RPMI7951 (cell line): ENCODE results near the gene MTTP. TPM values are rescaled to one million over a fixed set of nuclear protein-coding genes. Genes with fewer than 3 reads are reported as not detected.

Experiments used
- DNase-seq: peaks from one replicate; pipeline ENCODE4 v3.0.0-alpha.2; 2012; ENCODE audit warnings: low read depth
- total RNA-seq: library from RNA; depleted of rRNA; stranded (reverse); fragments of >200 nt; shearing (Covaris generic); gene quantifications from 2 replicates; pipeline ENCODE4 v1.2.3, GENCODE V29; 2014

The MTTP gene
- total RNA-seq, 1 experiment from 2014 or later = under 0.01 TPM

DNA sequence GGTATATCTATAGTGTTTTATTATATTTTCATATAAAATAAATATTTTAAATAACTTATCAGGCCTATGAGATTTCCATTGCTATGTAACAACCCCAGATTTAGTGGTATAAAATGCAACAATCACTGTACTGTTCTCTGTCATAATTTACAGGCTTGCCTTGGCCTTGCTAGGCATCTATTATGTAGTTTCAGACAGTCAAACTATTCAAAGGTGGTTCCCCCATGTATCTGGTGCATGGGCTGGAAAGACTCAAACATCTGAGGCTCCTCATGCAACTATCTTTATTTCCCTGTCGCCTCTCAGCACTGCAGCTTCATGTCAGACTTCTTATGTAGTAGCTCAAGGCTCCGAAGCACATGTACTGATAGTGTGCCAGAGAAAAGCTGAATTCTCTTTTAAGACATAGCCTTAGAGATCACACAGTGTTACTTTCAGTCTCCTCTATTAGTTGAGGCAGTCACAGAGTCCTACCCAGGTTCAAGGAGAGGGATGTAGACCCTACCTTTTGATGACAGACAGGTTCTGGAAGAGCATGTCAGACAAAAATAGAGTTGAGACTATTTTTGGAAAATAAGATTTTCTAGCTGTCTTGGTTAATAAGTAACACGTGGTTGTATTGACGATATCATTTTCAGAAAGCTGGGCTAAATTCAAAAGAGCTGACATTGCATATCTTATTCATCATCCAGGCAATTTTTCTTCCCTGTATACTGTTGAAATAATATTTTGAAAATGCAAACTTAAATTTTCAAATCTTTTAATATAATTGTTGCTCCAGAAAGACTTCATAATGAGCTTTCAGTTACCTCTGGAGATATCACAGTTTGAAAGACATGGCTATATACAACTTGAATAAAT, 19.4 kb downstream of the MTTP start:
- DNase-seq = no peak

DNA sequence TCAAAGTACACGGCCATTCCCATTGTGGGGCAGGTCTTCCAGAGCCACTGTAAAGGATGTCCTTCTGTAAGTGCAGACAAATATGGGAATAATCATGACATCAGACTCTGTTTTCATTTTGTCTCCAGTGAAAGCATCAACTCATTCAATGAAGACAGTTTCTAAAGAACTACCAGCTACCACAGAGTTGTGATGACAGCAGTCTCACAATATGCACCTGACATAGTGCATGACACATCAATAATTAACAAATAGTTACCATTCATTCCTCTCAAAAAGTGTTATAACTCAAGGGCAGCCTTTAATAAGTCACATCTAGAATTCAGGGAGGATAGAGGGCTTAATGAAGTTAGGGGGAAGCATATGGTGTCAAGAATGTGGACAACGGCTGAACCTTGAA, 20.2 kb downstream of the MTTP start:
- DNase-seq = no peak

DNA sequence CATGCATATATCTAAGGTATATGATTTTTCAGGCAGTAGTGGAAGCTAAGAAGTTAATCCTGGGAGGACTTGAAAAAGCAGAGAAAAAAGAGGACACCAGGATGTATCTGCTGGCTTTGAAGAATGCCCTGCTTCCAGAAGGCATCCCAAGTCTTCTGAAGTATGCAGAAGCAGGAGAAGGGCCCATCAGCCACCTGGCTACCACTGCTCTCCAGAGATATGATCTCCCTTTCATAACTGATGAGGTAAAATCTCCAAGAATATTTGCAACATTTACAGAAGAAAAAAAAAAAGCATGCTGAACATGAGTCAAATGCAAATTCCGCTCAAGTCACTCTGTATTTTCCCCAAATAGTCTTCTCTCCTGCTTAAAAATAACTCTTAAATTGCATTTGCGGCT, 32.1 kb downstream of the MTTP start:
- DNase-seq = no peak

DNA sequence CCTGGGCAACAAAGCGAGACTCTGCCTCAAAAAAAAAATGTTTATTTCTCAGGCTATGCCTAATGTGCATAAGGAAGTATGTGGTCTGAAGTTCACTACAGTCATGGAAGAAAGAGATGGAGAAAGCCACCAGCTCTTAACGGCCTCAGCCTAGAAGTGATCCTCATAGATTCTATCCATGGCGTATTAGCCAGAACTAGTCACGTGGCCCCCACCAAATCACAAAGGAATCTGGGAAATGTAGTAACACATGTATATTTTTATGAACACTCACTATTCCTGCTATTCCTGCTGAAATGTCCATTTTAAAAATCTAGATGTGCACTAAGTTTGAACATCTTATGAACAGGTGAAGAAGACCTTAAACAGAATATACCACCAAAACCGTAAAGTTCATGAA, 33.8 kb downstream of the MTTP start:
- DNase-seq = no peak

DNA sequence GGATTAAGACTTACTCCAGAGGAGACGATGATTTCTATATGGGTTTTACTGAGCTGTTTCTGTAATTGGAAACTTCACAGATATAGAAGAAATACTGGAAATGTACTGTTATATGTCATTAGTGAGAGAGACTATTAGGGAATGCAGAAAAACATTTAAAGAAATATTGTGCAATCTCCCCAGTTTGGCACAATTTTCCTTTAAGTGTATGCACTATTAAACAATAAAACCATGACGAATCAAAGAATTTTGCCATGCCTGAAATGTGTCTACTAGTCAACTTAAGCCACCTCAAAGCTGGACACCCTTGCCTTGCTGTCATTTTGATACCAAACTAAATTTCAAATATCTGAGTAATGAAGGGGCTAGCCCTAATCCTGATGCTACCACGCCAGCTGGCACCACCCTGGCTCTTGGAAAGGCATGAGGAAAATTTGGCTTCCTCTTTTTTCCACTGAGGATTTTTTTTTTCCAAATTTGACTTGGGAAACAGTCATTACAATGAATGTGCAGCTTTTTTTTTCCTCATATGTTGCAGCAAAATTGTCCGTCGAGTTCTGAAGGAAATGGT, 36.1 kb downstream of the MTTP start:
- DNase-seq = no peak

DNA sequence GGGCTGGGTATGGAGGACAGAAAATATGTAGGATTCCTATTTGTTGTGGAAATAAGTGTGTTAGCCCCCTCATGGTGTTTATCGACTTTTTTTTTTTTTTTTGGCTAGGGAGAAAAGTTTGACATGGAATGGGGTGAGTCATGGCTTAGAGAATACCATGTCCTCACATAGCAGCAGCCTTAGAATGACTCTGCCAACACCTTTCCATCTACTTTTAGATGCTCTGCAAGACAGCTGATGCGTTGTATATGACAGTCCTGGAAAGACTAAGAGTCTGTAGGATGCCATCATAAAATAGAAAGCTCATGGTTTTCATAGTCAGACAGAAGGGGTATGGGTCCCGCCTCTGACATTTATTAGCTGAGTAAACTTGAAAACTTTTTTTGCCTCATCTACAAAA, 37.7 kb downstream of the MTTP start:
- no peak for DNase-seq

DNA sequence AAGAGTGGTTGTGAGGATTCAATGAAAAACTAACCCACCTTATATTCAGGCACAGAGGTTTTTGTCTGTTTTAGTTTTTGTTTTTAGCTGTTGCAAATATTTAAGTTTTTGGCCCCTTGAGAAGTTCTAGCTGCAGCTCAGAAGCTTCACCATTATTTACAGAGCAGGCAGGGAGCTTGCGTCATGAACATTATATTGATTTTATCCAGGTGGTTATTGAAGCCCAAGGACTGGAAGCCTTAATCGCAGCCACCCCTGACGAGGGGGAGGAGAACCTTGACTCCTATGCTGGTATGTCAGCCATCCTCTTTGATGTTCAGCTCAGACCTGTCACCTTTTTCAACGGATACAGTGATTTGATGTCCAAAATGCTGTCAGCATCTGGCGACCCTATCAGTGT, 38.1 kb downstream of the MTTP start:
- no peak for DNase-seq

DNA sequence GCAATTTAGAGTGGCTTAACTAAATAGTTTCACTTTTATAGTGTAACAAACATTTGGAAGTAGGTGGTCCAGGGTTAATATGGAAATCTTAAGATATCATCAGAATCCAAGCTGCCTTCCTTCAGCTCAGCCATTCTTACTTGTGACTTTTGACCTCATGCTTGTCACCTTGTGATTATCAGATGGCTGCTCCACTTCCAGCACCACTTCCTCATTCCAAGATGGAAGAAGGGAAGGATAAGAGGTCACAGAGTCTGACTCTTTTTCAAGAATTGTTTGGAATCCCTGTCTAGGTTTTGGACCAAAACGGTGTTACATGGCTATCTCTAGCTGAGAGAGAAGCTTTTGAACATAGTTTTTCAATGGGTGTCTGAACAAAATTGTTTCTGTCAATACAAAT, 39.9 kb downstream of the MTTP start:
- no peak for DNase-seq

DNA sequence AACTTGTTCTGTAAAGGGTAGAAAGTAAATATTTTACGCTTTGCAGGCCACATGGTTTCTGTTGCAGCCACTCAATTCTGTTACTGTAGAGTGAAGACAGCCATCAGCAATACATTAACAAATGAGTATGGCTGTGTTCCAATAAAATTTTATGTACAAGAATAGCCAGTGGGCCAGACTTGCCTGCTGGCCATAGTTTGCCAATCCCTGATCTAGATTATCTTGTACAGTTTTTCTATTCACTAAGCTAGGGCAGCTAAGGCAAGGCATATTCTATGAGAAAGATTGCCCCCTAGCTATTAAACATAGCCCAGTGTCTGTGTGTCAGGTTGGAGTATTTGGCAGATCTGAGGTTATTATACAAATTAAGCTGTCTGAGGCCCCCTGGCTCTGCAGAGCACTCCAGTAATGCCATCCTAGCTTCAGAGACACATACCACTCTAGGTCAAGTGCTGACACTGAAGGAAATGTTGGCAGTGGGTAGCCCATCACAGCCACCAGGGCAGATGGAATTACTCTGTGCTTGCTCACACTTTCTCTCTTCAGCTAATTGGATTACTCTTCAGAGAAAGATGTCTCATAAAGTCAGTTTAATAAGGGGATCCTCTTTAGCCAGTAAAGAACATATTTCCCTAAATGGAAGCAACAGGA, 40.7 kb downstream of the MTTP start:
- DNase-seq = no peak

DNA sequence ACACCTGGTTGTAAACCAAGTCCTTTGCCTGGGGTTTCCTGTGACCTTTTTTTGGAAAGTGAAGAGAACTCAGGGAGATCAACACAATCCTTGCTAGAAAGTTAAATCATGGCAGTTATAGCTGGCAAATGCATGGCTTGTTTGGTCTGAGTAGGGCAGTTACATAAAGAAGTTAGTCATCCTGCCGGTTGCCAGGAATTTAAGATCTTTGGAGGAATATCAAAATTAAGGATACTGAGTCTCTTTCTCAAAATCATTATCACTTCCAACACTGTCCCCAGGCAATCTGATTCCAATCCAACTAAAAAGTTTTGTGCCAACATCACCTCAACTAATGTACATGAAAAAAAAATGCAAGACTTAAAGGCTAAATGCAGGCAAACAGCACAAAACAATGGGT, 42.8 kb downstream of the MTTP start:
- DNase-seq = peak; percentile 60

DNA sequence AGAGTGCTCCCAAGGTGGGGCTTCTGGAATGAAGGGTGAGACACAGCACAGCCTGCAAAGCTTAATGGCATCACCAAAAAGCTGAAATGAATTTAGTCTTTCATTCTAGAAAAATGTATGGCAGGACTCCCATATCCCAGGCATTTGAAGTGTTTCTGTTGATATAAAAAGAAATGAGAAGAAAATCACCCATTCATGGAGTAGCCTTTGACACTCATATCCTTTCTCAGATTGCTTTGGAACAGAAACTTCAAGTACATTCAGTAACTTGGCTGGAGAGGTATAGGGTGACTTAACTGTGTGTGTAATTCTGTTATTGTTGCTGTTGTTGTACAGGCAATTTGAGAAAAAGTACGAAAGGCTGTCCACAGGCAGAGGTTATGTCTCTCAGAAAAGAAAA, 47.7 kb downstream of the MTTP start:
- no peak for DNase-seq

DNA sequence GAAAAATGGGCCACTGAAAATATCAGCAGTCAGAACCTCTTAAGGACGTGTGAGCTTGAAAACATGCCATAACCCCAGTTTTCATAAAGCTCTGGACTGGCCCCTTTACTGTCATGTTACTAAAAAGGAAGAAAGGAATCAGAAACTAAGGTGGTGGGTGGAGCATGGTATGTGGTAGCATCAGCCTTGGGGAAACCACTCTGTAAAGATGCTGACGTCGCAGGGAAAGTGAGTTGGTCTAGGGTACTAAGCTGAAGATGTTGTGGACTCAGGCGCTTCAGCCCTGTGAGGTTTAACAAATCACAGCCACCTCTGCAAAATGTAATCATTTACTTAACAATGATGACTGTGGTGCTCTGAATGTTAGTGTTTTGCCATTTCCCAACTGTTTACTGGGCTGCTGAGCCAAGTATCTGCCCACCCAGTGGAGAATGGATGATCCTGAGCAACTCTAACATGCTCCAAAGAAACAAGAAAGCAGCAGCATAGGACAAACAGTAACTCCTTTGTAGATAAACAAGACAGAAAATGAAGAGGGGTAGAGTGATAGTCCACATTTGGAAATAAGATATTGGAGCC, 49.6 kb downstream of the MTTP start:
- DNase-seq = no peak

DNA sequence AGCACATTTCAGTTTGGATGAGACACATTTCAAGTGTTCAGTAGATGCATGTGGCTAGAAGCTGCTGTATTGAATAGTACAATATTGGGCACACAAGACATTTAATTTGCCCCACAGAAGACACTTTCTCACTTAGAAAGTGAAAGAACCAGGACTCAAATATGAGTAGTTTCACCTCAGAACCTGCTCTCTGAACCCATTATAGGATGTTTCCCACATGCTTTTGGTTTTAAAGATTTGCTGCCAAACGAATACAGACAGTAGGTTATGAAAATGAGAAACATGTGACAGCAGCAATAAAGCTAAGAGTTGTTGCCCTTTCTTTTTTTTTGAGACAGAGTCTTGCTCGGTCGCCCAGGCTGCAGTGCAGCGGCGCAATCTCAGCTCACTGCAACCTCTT, 50.7 kb downstream of the MTTP start:
- no peak for DNase-seq

DNA sequence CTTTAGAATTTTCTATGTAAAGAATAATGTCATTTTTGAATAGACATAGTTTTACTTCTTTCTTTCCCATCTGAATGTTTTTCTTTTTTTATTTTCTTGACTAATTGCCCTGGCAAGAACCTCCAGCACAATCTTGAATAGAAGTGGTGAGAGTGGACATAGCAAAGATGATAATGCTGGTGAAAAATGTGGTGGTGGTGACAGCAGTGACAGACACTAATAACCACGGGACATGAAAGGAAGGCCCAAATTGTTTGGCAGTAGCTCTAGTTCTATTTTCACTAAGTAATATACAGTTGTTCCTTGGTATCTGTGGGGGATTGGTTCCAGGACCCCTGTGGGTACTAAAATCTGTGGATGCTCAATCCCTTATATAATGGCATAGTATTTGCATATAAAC, 53.4 kb downstream of the MTTP start:
- no peak for DNase-seq

DNA sequence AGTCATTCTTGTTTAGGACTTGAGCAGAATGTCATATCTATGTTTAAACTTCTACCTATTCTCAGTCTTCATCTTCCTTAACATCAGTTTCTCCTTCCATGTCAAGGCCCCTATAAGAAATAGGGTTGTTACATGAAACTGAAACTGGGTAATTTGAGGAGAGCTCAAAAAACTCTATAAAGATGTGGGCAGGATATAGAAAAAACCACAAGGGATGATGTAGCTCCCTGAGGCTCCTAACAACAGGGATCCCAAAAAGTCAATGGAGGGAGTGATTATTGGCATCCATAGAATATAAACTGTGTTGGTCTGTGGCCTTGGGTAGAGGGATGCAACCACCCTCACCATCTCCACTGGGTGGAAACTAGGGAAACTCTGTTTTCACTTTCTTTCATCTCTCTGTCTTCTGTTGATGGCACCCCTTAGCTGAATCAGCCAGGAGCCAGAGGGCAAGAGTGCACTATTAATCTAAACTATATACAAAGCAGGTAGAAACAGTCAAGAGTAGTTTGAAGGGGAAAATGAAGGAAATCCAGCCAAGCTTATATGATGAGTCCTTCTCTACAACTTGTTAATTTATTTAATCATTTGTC, 55.4 kb downstream of the MTTP start:
- peak; percentile 86 for DNase-seq

DNA sequence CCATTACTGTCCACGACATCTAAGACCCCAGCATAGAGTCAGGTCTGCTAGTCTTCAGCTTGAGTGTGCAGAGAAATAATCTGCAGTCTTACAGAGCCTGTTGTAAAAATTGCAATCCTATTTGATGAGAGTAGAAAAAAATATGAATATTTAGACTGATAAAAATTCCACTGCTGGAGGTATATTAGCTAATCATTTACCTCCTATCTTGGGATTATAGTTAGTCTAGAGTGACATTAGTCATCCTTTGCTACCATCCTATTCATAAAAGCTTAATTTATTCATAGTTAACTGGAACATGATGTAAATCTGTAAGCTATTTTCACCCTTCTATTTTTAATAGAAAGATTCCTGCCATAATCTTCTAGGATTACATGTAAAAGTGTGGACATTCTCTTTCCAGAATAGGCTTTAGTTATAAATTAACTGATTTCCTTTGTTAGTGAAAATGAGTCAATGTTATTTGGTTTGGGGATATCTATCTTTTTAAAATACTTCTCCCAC, 56.3 kb downstream of the MTTP start:
- no peak for DNase-seq

DNA sequence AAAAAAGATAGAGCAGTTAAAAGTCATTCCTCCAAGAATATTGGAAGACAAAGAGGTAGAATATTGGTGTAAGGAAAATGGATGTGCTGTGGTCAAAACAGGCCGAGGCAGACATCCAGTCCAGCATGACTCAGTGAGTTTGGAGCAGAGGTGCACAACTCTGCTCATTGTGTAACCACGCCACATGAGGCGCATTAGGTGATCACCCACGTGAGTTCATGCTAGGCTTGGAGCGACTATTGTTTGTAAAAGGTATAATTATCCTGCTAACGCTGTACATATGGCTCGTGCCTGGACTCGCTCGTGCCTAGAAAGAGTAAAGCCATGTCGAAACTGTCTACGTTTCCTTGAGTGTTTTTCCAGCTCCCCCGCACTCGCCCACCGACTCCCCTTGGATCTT, 59.1 kb downstream of the MTTP start:
- DNase-seq = no peak

DNA sequence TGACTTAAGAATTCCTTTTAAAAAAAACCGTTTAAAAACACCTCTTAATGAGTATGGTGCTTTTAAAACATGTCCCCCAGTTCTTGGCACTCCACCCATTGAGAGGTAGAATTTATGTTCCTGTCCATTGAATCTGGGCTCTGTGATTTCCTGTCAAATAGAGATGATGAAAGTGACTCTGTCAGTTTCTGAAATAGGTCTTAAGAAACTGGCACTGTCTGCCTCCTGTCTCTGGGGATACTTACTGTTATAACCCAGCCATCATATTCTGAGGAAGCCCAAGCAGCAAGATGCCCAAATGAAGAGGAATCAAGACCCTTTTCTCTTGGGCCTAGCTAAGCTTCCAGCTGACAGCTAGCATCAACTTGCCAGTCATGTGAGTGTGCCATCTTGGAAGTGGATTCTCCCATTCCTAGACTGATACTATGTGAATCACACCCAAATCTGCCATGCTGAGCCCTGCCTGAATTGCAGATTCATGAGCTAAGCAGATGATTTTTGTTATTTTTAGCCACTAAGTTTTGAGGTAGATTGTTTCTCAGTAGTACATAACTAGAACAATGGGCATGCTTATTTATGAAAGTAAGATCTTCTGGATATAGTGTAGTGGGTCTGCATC, 60.2 kb downstream of the MTTP start:
- DNase-seq = no peak

DNA sequence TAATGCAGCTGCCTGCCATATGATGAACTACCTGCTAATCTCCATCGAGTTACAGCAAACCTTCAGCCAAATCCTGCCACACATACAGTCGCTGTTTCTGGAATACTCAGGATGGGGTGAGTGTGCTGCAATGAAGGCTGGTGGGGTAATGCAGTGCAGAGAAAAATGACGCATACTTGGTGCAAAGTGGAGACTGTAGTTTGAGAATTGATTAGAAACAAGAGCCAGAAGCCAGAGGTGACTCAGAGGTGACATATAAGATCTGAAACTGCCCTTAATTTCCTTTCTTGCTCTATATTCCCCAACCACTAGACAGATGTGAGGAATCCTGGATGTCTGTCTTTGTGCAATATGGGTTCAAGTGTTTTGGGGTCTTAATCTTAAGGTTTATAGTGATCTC, 61.0 kb downstream of the MTTP start:
- DNase-seq = peak; percentile 50

DNA sequence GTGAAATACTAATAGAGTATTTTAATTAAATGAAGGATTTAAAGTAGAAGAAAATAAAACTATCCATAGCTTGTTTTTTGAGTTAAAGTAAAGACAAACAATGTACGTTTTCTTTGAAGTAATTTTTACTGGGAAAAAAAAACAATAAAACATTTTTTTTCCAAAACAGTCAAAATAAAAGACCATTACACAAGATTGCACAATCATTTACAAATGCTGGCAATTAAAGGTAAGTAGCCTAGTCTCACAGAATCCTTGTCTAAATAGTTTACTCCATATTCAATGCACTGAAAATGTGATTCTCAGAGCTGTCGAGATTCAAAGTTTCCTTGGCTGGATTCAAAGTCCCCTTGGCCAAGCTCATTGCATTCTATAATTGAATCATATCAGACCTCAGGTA, 61.8 kb downstream of the MTTP start:
- no peak for DNase-seq

DNA sequence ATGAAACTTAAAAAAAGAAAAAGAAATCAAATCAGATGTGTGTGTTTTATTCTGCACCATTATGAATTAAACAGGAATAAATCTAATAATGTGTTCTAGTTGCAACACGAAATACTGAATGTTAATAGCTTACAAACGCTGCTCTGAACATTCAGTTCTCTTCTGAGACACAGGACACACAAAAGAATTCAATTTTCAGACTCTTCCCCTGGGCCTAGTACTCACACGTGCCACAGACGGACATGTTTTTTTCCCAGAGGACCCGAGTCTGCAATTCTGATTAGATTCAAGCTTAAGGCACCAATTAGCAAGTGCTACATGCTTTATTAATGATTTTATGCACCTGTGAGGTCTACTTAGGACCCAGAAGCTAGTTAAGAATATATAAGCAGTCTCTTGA, 62.5 kb downstream of the MTTP start:
- DNase-seq = no peak

DNA sequence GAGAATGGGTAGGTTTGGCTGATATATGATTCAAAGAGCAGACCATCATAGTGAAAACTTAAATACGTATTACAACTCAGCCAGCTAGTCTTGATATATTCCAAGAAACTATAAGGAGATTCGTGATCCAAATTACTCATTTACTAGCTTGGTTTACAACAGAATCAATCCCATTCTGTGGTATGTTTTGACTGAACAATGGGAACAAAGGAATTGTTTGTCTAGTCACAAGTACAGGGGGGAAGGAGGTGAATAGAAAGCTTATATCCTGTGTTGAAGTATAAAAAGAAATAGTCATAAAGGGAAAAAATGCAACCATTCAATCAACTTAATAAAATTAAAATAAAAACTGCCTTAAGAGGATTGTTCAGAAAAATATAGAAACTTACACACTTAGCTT, 66.1 kb downstream of the MTTP start:
- DNase-seq = no peak
